B cell (primary cell): Measurements from ENCODE around the gene PPM1J. TPM values are rescaled to one million over a fixed set of nuclear protein-coding genes. Genes with fewer than 3 reads are reported as not detected.

ENCODE experiments used
- ATAC-seq: fragments of 200-7000 bp; cut with Tn5 transposase; one replicate; pipeline ENCODE4 v1.10.0; 2021; ENCODE audit warnings: low read depth, mild to moderate bottlenecking, moderate number of reproducible peaks, moderate library complexity
- CTCF ChIA-PET: fragments of 350-600 bp; sonication (Branson Sonifier 250); formaldehyde crosslinking; loops from one replicate; lab custom pipeline; 2021; ENCODE audit warnings: antibody characterized with exemption, inconsistent platforms; lab: Charles Lee
- POLR2A ChIA-PET: fragments of 350-600 bp; sonication (Branson Sonifier 250); formaldehyde crosslinking; loops from one replicate; lab custom pipeline; 2021; ENCODE audit warnings: antibody characterized with exemption; lab: Charles Lee
- DNase-seq: peaks from one replicate; pipeline ENCODE4 v3.0.0; 2013
- H2AFZ ChIP-seq: 2 replicates; pipeline ENCODE4 v1.6.1; 2012; ENCODE audit warnings: mild to moderate bottlenecking, low read depth, low read length; ENCODE audit not compliant: insufficient read depth, poor library complexity, severe bottlenecking
- H3K27ac ChIP-seq, 2 donors: 1 replicate in 1 of 2; 2 replicates in 1 of 2; pipeline ENCODE4 v1.5.1; 2012 to 2013; ENCODE audit warnings: low read length in 2 of 2, mild to moderate bottlenecking in 2 of 2, moderate library complexity in 1 of 2
- H3K27me3 ChIP-seq, 4 experiments: fragments of 200-600 bp in 1 of 4; sonication (generic) in 1 of 4; replicated peaks in 1 of 4; 1 replicate in 2 of 4; 2 replicates in 2 of 4; pipeline versions ENCODE4 v1.6.1 to v1.7.0; 2013 to 2016; ENCODE audit warnings: low read length in 3 of 4, mild to moderate bottlenecking in 2 of 4, mixed read lengths in 1 of 4, moderate library complexity in 1 of 4; ENCODE audit not compliant: insufficient read depth in 4 of 4, control insufficient read depth in 3 of 4; ENCODE audit errors: control extremely low read depth in 1 of 4
- H3K36me3 ChIP-seq, 2 experiments: replicated peaks in 1 of 2; 1 replicate in 1 of 2; 2 replicates in 1 of 2; pipeline versions ENCODE4 v1.6.1 to v1.7.1; 2013; ENCODE audit warnings: low read length in 1 of 2; ENCODE audit not compliant: insufficient read depth in 2 of 2, control insufficient read depth in 1 of 2; ENCODE audit errors: control extremely low read depth in 1 of 2, extremely low read depth in 1 of 2
- H3K4me1 ChIP-seq, 2 donors: fragments of 200-600 bp in 1 of 2; sonication (generic) in 1 of 2; 1 replicate in 1 of 2; 2 replicates in 1 of 2; pipeline versions ENCODE4 v1.5.1 to v1.6.1; 2013 to 2017; ENCODE audit warnings: low read length in 2 of 2; ENCODE audit not compliant: control insufficient read depth in 2 of 2, insufficient read depth in 2 of 2
- H3K4me2 ChIP-seq: replicated peaks from 2 replicates; pipeline ENCODE3; 2012; ENCODE audit warnings: mild to moderate bottlenecking, low read depth, low read length; ENCODE audit not compliant: poor library complexity, severe bottlenecking
- H3K4me3 ChIP-seq, 5 experiments: fragments of 200-600 bp in 1 of 5; sonication (generic) in 1 of 5; 1 replicate in 3 of 5; 2 replicates in 2 of 5; pipeline versions ENCODE4 v1.5.1 to v1.7.0; 2011 to 2016; ENCODE audit warnings: low read length in 4 of 5, mild to moderate bottlenecking in 4 of 5, low read depth in 2 of 5, control low read depth in 1 of 5, moderate library complexity in 1 of 5; ENCODE audit not compliant: insufficient read depth in 1 of 5; ENCODE audit errors: control extremely low read depth in 1 of 5, extremely low read depth in 1 of 5
- H3K79me2 ChIP-seq: fragments of 200-600 bp; sonication (generic); one replicate; pipeline ENCODE4 v1.6.0; 2016; ENCODE audit warnings: low read length; ENCODE audit not compliant: control insufficient read depth, insufficient read depth
- H3K9ac ChIP-seq: fragments of 200-600 bp; sonication (generic); 2 replicates; pipeline ENCODE4 v1.6.1; 2017; ENCODE audit warnings: mild to moderate bottlenecking, low read length, moderate library complexity
- H3K9me3 ChIP-seq, 3 donors: one replicate each; pipeline versions ENCODE4 v1.6.1 to v1.7.1; 2013; ENCODE audit warnings: low read length in 2 of 3; ENCODE audit not compliant: control insufficient read depth in 2 of 3, insufficient read depth in 1 of 3; ENCODE audit errors: control extremely low read depth in 1 of 3
- H4K20me1 ChIP-seq: 2 replicates; pipeline ENCODE4 v1.6.0; 2012; ENCODE audit warnings: mild to moderate bottlenecking, low read length; ENCODE audit not compliant: insufficient read depth, control insufficient read depth, poor library complexity, severe bottlenecking
- H3K27ac Mint-ChIP-seq: one replicate; pipeline ENCODE4 v1.8.0; 2021; ENCODE audit warnings: mixed read lengths
- H3K27me3 Mint-ChIP-seq: one replicate; pipeline ENCODE4 v1.8.0; 2021; ENCODE audit warnings: mixed read lengths
- H3K4me1 Mint-ChIP-seq: one replicate; pipeline ENCODE4 v1.8.0; 2021; ENCODE audit warnings: mixed read lengths
- H3K4me3 Mint-ChIP-seq: one replicate; pipeline ENCODE4 v1.8.0; 2021; ENCODE audit warnings: mixed read lengths
- H3K9me3 Mint-ChIP-seq: one replicate; pipeline ENCODE4 v1.8.0; 2022; ENCODE audit warnings: mixed read lengths; ENCODE audit not compliant: insufficient read depth
- EZH2 ChIP-seq: IDR thresholded peaks from 2 replicates; pipeline ENCODE4 v1.6.1; 2012; ENCODE audit warnings: borderline replicate concordance, low read depth, mild to moderate bottlenecking, moderate library complexity, low read length; ENCODE audit not compliant: insufficient read depth, poor library complexity, severe bottlenecking
- WGBS: methylation state at CpG from one replicate; pipeline ENCODE4 v1.1.5; 2013; ENCODE audit warnings: missing lambda C conversion rate; ENCODE audit not compliant: insufficient coverage; 5-methylcytosine and 5-hydroxymethylcytosine counted together
- intact Hi-C: fragments of 100-400 bp; cut with micrococcal nuclease; formaldehyde crosslinking; loops from one replicate; pipeline ENCODE4 v1.10.0; 2022
- polyA plus RNA-seq: library from polyadenylated mRNA; depleted of rRNA; stranded (reverse); fragments of >200 nt; gene quantifications from 2 replicates; pipeline ENCODE4 v1.2.3, GENCODE V29; 2012
- total RNA-seq, 2 donors: library from RNA; stranded (reverse); fragments of 120-200 nt in 1 of 2; gene quantifications; 1 replicate in 1 of 2; 2 replicates in 1 of 2; pipeline versions ENCODE4 v1.2.3 to v1.2.4, GENCODE V29; 2013 to 2022
- TF ChIP-seq, protein P1 (sequence below): fragments of 200-600 bp; IDR thresholded peaks from one replicate; pipeline ENCODE4 v1.8.0; 2022; ENCODE audit warnings: antibody characterized with exemption, mild to moderate bottlenecking

The PPM1J gene
- total and polyA plus RNA-seq, 2 donors (not counting 1 experiment from before 2014, with no cell fraction given) = 2.1 to 7.5 TPM

DNA sequence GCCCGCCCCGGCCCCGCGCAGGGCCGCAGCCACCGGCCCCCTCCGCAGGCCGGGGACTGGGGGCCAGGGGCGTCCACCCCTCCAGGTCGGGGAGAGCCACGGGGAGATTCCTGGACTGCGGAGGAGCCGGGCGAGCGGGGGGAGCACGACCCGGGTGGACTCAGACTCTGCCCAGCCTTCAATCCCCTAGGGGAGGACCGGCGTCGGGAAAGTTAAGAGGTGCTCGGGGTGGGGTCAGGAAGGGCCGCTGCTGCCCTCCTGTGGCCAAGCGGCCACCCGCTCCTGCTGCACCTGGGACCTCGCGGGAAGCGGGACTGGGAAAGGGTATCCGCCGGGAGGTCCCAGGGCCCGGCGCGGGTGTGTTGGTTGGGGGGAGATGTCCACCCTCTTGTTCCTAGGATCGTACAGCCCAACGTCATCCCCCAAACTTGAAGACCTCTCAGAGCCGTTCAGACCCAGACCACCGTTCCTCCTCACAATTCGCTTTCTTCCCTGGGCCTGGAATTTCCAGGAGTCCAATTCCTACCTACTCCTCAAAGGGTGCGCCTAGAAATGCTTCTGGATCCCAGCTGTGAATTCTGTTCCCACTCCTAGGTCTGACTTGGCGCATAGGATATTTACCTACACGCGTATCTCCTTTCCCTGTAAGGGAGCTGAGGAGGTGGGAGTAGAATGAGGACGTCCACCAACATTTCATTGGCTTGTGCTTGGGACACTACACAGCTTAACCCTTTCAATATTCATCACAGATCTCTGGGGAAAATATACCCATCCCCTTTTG, 7.7 kb downstream of the PPM1J start:
- Mint-ChIP-seq H3K27ac (peak overlapping the region; percentile 72), H3K4me1 (peaks cover 47% of the 10 kb centered on the region), H3K9me3 (no peaks in the 10 kb centered on the region), H3K27me3 (no peaks in the 10 kb centered on the region), H3K4me3 (peak overlapping the region; percentile 88)
- H3K27ac ChIP-seq = no peak overlapping the region
- no peaks in the 10 kb centered on the region for H3K79me2 ChIP-seq
- peak overlapping the region; percentile 79 for H3K9ac ChIP-seq
- no peak for TF ChIP-seq EZH2
- TF ChIP-seq, protein P1, sequence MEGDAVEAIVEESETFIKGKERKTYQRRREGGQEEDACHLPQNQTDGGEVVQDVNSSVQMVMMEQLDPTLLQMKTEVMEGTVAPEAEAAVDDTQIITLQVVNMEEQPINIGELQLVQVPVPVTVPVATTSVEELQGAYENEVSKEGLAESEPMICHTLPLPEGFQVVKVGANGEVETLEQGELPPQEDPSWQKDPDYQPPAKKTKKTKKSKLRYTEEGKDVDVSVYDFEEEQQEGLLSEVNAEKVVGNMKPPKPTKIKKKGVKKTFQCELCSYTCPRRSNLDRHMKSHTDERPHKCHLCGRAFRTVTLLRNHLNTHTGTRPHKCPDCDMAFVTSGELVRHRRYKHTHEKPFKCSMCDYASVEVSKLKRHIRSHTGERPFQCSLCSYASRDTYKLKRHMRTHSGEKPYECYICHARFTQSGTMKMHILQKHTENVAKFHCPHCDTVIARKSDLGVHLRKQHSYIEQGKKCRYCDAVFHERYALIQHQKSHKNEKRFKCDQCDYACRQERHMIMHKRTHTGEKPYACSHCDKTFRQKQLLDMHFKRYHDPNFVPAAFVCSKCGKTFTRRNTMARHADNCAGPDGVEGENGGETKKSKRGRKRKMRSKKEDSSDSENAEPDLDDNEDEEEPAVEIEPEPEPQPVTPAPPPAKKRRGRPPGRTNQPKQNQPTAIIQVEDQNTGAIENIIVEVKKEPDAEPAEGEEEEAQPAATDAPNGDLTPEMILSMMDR = peak; percentile 72
- peaks cover 31 to 43% of the 10 kb centered on the region in 2 donors for H3K4me1 ChIP-seq
- no peaks in the 10 kb centered on the region for H3K27me3 ChIP-seq
- peak overlapping the region; percentile 92 for H3K4me2 ChIP-seq
- ChIA-PET POLR2A (no interaction called here), CTCF (interaction anchor here (0.8 to 6.6 kb wide), 19 partner anchors 8 to 350 kb away, joined by 3 to 122 read pairs (median 9); partner anchors contain the start of genes CAPZA1, MOV10, PPM1J and ST7L)
- H3K9me3 ChIP-seq = no peaks in the 10 kb centered on the region
- intact Hi-C loops = loop anchor here (1.0 to 2.0 kb wide), 7 partner anchors 8 to 317 kb away; partner anchors contain the start of genes CAPZA1, PPM1J, SLC16A1 and ST7L
- no peaks in the 10 kb centered on the region for H3K36me3 ChIP-seq
- peak overlapping the region; percentile 76 for H2AFZ ChIP-seq
- peak; percentile 76 for ATAC-seq
- 4% methylated on average over 27 of the region's 42 CpGs for WGBS
- DNase-seq = peak; percentile 81
- no peaks in the 10 kb centered on the region for H4K20me1 ChIP-seq
- H3K4me3 ChIP-seq = peak overlapping the region in 4 of 5 experiments; percentile 56 to 74 (median 66)
